Posterior vena cava (tissue), 2 donors: ENCODE data around the gene RAPH1. TPM values are rescaled to one million over a fixed set of nuclear protein-coding genes. Genes with fewer than 3 reads are reported as not detected.
"Not testable (repeated sequence)": the region's sequence is repeated elsewhere in the genome, so short reads cannot be mapped to it uniquely, and the experiment has no call there.

ENCODE experiments used
- DNase-seq: peaks from one replicate; pipeline ENCODE4 v3.0.0-alpha.2; 2020; ENCODE audit warnings: low spot score
- intact Hi-C, 2 donors: fragments of 100-400 bp; cut with DNase I; formaldehyde crosslinking; loops; one replicate each; pipeline versions ENCODE4 v1.14.1 to v1.14.2; 2022 to 2023
- total RNA-seq, 2 donors: library from RNA; stranded (reverse); fragmentation: NEBNext Ultra II Directional; extraction: Animal tissue kit (Norgen Biotek cat#: 25700); gene quantifications; one replicate each; pipeline ENCODE4 v1.2.1, GENCODE V29; 2021
- donor health status: DM: yes; HTN: yes; CAD: no.
- donor health status: DM: yes; HTN: yes; CAD: no.

Gene RAPH1
- total RNA-seq, 2 donors from 2014 or later = 44.0 to 48.4 TPM

DNA sequence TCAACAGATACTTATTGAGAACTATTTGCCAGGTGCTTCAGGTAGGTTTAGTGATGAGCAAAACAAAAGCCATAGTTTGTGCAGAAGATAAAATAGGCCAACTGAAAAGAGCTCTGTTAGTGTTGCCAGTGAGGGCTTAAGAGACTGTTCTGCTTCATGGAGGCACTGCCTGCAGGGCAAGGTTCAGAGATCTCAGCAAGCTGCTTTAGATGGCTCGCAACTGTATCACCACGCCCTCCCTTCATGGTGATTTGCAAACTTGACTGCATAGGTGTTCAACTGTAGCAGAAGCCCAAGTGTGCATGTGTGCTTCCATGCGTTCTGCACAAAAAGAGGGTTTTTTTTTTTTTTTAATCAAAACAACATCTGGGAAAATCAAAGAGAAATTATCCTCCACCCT lies 84.5 kb downstream of the RAPH1 start:
- intact Hi-C loops = no loop called here
- DNase-seq = no peak

DNA sequence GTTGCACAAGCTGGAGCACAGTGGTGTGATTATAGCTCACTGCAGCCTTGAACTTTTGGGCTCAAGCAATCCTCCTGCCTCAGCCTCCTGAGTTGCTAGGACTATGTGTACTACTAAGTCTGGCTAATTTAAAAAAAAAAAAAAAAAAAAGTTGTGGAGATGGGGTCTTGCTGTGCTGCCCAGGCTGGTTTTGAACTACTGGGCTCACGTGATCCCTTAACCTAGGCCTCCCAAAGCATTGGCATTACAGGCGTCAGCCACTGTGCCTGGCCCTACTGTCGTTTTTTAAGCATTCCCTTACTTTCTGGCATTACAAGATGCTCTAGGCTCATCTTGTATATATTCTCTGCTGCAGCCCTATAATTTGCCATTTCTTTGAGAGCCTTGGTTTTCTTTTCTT lies 88.3 kb downstream of the RAPH1 start:
- no peak for DNase-seq
- intact Hi-C loops = loop anchor here in 1 of 2 donors (5.0 kb wide), 1 partner anchor 469 kb away; no protein-coding TSS in a partner anchor

DNA sequence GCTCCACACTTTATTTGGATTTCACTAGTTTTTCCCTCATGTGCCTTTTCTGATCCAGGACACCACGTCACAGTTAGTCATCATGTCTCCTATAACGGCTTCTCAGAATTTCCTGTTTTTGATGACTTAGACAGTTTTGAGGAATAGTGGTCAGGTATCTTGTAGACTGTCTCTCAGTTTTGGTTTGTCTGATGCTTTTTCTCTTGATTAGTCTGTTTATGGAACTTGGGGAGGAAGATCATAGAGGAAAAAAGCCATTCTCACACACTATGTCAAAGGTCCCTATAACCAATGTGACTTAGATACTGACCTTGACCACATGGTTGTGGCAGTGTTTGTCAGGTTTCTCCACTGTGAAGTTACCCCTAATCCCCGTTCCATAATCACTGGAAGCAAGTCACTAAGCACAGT lies 89.0 kb downstream of the RAPH1 start:
- intact Hi-C loops = loop anchor here in 1 of 2 donors (5.0 kb wide), 1 partner anchor 469 kb away; no protein-coding TSS in a partner anchor
- DNase-seq = no peak

- no peak for DNase-seq
- intact Hi-C loops = loop anchor here in 1 of 2 donors (5.0 kb wide), 1 partner anchor 467 kb away; no protein-coding TSS in a partner anchor
Measured at GRCh38 chr2:203444738-203445137, 90.4 kb downstream of the RAPH1 start.

GRCh38 chr2:203442463-203442862 lies 92.6 kb downstream of the RAPH1 start:
- intact Hi-C loops = no loop called here
- no peak for DNase-seq

DNA sequence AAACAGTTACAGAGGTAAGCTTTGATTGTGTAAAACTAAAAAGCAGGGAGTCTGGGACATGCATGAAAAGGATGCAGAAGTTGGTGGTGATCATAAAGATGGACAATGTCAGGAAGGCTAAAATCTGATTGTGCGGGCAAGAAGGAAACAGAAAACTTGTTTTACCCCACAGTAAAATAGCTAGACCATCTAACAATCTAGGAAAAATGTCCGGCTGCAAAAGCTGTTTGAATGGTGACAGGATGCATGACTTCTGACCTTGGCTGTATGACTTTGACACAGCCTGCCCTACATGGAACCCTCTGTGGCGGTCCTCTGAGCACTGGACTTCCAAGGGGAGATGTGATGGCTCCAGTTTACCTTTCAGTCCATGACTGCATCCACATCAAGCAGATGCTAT lies 93.6 kb downstream of the RAPH1 start:
- intact Hi-C loops = no loop called here

DNA sequence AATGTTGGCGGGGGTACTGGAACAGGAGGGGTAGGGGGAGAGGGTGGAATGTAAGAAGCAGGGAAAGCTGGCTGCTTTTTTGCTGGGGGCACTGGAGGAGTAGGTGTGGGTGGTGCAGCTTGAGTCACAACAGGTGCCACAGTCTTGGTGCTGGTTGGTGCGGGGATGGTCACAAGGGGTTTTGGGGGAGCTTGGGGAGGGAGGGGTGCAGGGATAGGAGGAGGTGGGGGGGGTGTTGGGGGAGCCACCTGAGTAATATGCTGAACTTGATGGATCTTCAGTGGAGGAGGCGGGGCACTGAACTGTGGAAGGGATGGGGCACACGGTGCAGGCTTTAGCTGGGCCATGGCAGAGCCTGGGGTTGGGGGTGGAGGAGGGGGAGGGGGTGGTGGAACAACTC lies 94.4 kb downstream of the RAPH1 start:
- intact Hi-C loops = no loop called here
- no peak for DNase-seq

More for the DNA sequence above, 93.6 kb downstream of the RAPH1 start:
- no peak for DNase-seq

GRCh38 chr2:203438528-203438927 lies 96.6 kb downstream of the RAPH1 start:
- intact Hi-C loops = no loop called here
- no peak for DNase-seq

DNA sequence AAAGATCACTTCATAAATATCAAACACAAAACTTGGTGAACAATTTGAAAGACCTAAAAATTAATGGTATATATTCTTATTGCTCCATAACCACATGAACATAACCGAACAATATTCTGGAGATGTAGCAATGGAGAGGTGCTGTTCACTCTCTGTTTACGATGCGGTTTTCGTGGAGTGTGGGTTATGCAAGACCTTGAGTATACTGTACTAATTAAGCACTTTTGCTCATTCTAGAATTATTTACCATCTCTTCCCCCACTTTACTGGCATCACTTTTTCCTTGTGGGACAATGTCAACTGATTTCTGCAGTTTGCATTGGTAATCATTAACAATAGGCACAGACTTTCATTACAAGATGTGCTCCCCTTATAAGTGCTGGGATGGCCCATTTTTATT lies 97.6 kb downstream of the RAPH1 start:
- no peak for DNase-seq
- intact Hi-C loops = no loop called here

GRCh38 chr2:203436496-203436895 lies 98.6 kb downstream of the RAPH1 start:
- intact Hi-C loops = no loop called here
- no peak for DNase-seq

DNA sequence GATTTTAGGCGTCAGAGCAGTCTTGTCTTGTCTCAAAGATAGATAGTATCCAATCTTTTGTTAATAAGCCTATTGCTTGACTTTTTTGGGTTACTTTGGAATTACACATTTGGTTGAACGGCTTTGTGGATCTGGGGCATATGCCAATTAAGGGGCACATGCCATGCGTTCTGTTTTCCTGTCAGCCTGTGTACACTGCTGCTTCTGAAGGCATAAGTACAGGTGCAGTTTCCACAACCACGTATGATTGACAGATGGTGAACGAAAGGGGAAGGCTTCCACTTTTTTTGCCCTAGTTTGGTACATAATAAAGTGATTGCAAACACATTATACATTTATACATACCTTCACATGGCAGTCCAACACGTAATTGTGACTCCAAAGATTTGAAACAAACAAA lies 102.3 kb downstream of the RAPH1 start:
- intact Hi-C loops = no loop called here
- no peak for DNase-seq

- intact Hi-C loops = no loop called here
- no peak for DNase-seq
Measured at GRCh38 chr2:203431391-203432185, 103.5 kb downstream of the RAPH1 start.

GRCh38 chr2:203429643-203430042 lies 105.5 kb downstream of the RAPH1 start:
- intact Hi-C loops, DNase-seq: not testable (repeated sequence)

DNA sequence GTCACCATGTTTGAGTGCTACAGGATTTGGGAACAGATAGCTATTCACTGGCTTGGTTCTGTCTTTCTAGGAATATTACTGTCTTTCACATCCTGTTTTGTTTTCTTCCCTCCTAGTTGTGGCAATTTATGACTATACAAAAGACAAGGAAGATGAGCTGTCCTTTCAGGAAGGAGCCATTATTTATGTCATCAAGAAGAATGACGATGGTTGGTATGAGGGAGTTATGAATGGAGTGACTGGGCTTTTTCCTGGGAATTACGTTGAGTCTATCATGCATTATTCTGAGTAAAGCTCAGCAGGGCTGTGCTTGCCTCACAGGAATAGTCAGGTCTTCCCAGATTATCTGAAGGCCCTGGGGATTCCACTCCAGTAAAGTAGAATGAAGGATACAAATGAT lies 108.0 kb downstream of the RAPH1 start:
- intact Hi-C loops = no loop called here
- no peak for DNase-seq

DNA sequence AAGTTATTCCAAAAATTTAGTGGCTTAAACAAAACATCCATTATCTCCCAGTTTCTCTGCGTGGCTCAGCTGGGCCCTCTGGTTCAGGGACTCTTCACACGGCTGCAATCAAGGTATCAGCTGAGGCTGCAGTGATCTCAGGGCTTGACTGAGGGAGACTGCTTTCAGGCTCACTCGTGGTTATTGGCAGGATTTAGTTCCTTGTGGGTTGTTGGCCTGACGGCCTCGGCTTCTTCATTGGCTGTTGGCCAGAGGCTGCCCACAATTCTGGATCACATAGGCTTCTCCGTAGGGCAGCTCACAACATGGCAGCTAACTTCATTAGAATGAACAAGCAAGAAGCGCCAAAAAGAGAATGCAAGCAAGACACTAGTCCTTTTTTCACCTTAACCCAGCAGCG lies 116.8 kb downstream of the RAPH1 start:
- intact Hi-C loops = no loop called here
- no peak for DNase-seq

DNA sequence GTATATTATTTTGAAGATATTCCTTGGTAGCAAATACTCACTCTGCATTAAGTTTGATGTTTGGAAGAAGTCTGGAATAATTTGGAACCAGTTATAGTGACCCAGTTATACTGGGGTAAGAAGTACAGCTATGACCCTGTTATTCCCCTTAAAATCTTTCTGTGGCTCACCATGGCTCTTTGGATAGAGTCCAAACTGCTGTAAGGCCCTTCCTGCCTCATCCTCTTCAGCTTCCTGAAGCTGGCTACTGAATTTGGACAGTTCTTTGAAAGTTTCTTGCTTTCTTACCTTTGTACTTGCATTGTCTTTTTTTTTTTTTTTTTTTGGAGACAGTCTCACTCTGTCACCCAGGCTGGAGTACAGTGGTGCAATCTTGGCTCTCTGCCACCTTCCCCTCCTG lies 121.3 kb downstream of the RAPH1 start:
- intact Hi-C loops = no loop called here
- DNase-seq = no peak

- intact Hi-C loops = no loop called here
- no peak for DNase-seq
Measured at GRCh38 chr2:203412546-203413331, 122.4 kb downstream of the RAPH1 start.

DNA sequence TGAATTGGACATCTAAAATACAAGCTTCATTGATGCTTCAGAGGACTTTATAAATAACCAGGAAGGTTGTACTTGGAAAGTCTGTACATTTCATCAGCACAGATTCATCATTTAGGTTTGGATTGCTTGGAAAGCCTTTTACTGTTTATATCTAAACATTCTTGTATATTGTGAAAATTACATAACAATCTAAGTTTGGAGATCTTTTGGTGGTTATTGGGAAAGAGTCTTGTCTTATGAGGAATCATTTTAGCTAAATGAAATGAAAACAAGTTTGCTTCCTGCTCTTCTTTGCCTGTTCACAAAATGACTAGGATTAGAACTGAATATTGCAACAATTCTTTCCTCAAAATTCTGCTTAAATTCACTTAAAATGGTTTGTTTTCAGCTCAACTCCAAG lies 127.6 kb downstream of the RAPH1 start:
- no peak for DNase-seq
- intact Hi-C loops = no loop called here

GRCh38 chr2:203404996-203405395 lies 130.1 kb downstream of the RAPH1 start:
- no peak for DNase-seq
- intact Hi-C loops = no loop called here

- intact Hi-C loops = no loop called here
Measured at GRCh38 chr2:203400805-203401585, 134.1 kb downstream of the RAPH1 start.

More at GRCh38 chr2:203400805-203401585, 134.1 kb downstream of the RAPH1 start:
- no peak for DNase-seq
